Thyroid gland (tissue), 4 donors: ENCODE measurements around the gene SORCS2. TPM values are rescaled to one million over a fixed set of nuclear protein-coding genes. Genes with fewer than 3 reads are reported as not detected.

ENCODE experiments used
- DNase-seq, 2 donors: peaks; one replicate each; pipeline ENCODE4 v3.0.0-alpha.2; 2019
- H3K27ac ChIP-seq, 3 donors: fragments of 200-600 bp; sonication (generic); 1 replicate in 2 of 3; 2 replicates in 1 of 3; pipeline ENCODE4 v1.5.1; 2016 to 2019; ENCODE audit warnings: mild to moderate bottlenecking in 1 of 3, moderate library complexity in 1 of 3
- H3K27me3 ChIP-seq: fragments of 200-600 bp; sonication (generic); one replicate; pipeline ENCODE4 v1.5.1; 2019
- H3K36me3 ChIP-seq, 2 donors: fragments of 200-600 bp; sonication (generic); one replicate each; pipeline ENCODE4 v1.5.1; 2016 to 2019
- H3K4me1 ChIP-seq, 2 donors: fragments of 200-600 bp; sonication (generic); one replicate each; pipeline ENCODE4 v1.5.1; 2017 to 2019
- H3K4me3 ChIP-seq, 3 donors: fragments of 200-600 bp; sonication (generic); replicated peaks in 1 of 3; 1 replicate in 2 of 3; 2 replicates in 1 of 3; pipeline ENCODE4 v1.5.1; 2016; ENCODE audit warnings: mild to moderate bottlenecking in 1 of 3
- H3K9me3 ChIP-seq: fragments of 200-600 bp; sonication (generic); one replicate; pipeline ENCODE4 v1.5.1; 2017
- POLR2A ChIP-seq, 2 donors: fragments of 450-650 bp; IDR thresholded peaks; one replicate each; pipeline ENCODE4 v1.6.1; 2017; ENCODE audit warnings: antibody characterized with exemption in 2 of 2, mild to moderate bottlenecking in 2 of 2, moderate library complexity in 1 of 2
- WGBS, 2 donors: methylation state at CpG; one replicate each; pipeline ENCODE4 v1.1.5; 2017; 5-methylcytosine and 5-hydroxymethylcytosine counted together
- intact Hi-C: fragments of 100-400 bp; cut with DNase I; formaldehyde crosslinking; loops from one replicate; pipeline ENCODE4 v1.15.1; 2023
- total RNA-seq, 4 donors: library from RNA; depleted of rRNA; stranded (reverse); fragments of >200 nt; gene quantifications; one replicate each; pipeline ENCODE4 v1.2.3, GENCODE V29; 2016
- TF ChIP-seq, protein P1 (sequence below), 6 experiments: fragments of 200-600 bp in 3 of 6; fragments of 450-650 bp in 3 of 6; sonication (generic) in 3 of 6; IDR thresholded peaks; one replicate each; pipeline ENCODE4 v1.5.1; 2016 to 2019; ENCODE audit warnings: antibody characterized with exemption in 6 of 6, mild to moderate bottlenecking in 2 of 6, inconsistent platforms in 1 of 6, moderate library complexity in 1 of 6

SORCS2 gene
- total RNA-seq, 4 donors from 2014 or later, result 1.7 to 13.6 (median 3.6) TPM

DNA sequence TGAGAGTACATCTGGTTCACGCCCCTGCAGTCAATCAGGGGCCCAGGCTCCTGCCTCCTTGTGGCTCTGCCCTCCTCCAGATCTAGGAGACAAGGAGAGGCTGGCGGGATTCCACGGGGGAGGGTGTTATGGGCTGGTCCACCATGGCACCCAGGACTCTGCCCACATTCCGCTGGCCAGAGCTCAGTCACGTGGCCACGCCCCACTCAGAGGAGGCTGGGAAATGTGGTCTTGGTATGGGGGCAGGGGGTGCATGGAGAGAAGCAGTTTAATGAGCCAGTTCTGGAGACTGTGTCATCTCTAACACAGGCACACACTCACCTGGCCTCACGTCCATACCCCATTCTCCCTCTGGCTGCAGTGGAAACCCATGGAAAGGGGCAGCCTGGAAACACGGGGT, 273.9 kb downstream of the SORCS2 start:
- peaks cover 4 to 13% of the 10 kb centered on the region in 2 donors for H3K4me1 ChIP-seq
- H3K36me3 ChIP-seq, result no peaks in the 10 kb centered on the region
- no peaks in the 10 kb centered on the region for H3K27me3 ChIP-seq
- H3K9me3 ChIP-seq, result no peaks in the 10 kb centered on the region
- WGBS, 2 donors, result 78 to 92% methylated on average over 5 to 7 of the region's 8 CpGs
- peak in 1 of 2 donors; percentile 24 for DNase-seq
- H3K27ac ChIP-seq, result no peak overlapping the region
- intact Hi-C loops, result no loop called here
- H3K4me3 ChIP-seq, result no peak overlapping the region
- TF ChIP-seq, protein P1, sequence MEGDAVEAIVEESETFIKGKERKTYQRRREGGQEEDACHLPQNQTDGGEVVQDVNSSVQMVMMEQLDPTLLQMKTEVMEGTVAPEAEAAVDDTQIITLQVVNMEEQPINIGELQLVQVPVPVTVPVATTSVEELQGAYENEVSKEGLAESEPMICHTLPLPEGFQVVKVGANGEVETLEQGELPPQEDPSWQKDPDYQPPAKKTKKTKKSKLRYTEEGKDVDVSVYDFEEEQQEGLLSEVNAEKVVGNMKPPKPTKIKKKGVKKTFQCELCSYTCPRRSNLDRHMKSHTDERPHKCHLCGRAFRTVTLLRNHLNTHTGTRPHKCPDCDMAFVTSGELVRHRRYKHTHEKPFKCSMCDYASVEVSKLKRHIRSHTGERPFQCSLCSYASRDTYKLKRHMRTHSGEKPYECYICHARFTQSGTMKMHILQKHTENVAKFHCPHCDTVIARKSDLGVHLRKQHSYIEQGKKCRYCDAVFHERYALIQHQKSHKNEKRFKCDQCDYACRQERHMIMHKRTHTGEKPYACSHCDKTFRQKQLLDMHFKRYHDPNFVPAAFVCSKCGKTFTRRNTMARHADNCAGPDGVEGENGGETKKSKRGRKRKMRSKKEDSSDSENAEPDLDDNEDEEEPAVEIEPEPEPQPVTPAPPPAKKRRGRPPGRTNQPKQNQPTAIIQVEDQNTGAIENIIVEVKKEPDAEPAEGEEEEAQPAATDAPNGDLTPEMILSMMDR (IDR thresholded peaks at IDR 0.05), result no peak
- no peak for TF ChIP-seq POLR2A (IDR thresholded peaks at IDR 0.05)

DNA sequence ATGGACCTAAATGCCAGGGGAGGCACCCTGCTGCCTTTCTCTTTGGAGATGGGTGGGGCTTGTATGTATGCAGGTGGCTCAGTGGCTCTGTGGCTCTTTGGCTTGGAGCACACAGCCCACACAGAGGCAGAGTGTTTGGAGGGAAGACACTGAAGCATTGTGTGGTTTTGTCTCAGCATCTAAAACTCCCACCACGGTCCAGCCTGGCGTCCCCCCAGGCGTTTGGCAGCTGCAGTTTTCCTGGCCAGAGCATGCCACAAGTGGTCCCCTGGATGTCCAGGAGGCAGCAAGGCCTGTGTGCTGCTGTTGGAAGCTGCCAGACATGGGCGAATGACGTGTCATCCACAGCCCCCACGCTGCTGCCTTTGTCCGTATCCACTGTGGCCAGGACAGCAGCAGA, 274.6 kb downstream of the SORCS2 start:
- no peak overlapping the region for H3K4me3 ChIP-seq
- TF ChIP-seq POLR2A (IDR thresholded peaks at IDR 0.05), result no peak
- TF ChIP-seq, protein P1 (IDR thresholded peaks at IDR 0.05), result no peak
- no peak for DNase-seq
- H3K9me3 ChIP-seq, result no peaks in the 10 kb centered on the region
- peaks cover 4 to 13% of the 10 kb centered on the region in 2 donors for H3K4me1 ChIP-seq
- intact Hi-C loops, result no loop called here
- H3K36me3 ChIP-seq, result no peaks in the 10 kb centered on the region
- 83 to 90% methylated on average over 4 to 7 of the region's 7 CpGs for WGBS, 2 donors
- no peak overlapping the region for H3K27ac ChIP-seq
- H3K27me3 ChIP-seq, result no peaks in the 10 kb centered on the region

DNA sequence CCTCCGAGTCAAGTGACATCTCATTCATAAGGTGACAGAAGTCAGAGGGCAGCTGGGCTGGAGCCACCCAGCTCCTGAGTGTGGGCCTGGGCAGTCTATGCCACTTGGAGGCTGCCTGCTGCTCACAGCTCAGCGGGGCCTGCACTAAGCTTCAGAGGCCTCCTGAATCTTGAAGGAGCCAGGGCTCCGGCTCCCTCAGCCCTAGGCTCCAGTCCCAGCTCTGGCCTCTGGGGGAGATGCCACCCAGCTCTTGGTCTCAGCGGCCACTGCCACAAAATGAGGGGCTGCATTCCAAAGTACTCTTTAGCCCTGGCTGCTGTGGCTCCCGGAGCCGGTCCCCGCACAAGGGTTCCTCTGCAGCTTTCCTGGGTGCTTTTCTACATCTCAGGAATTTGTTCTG, 275.1 kb downstream of the SORCS2 start:
- 88 to 98% methylated on average over 5 to 6 of the region's 7 CpGs for WGBS, 2 donors
- TF ChIP-seq POLR2A (IDR thresholded peaks at IDR 0.05), result no peak
- TF ChIP-seq, protein P1 (IDR thresholded peaks at IDR 0.05), result no peak
- no peaks in the 10 kb centered on the region for H3K36me3 ChIP-seq
- no peak overlapping the region for H3K4me3 ChIP-seq
- no peaks in the 10 kb centered on the region for H3K27me3 ChIP-seq
- no peaks in the 10 kb centered on the region for H3K9me3 ChIP-seq
- DNase-seq, result no peak
- H3K4me1 ChIP-seq, result peaks cover 4 to 13% of the 10 kb centered on the region in 2 donors
- H3K27ac ChIP-seq, result no peak overlapping the region
- intact Hi-C loops, result no loop called here

DNA sequence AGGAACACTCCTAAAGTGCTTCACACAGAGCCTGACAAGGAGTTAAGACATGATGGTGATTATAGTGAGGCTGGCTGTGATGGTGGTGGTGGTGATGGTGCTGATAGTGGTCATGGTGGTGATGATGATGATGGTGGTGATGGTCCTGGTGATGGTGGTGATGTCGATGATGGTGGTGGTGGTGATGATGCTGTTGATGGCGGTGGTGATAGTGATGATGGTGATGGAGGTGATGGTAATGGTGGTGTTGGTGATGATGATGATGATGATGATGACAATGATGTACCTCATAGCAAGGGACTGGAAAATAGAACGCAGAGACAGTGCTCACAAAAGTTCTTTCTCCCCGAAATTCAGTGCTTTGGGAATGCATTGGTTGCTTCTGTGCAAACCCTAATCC, 276.7 kb downstream of the SORCS2 start:
- WGBS, 2 donors, result 92 to 94% methylated on average over 4 of the region's 4 CpGs
- Histone ChIP-seq H3K4me1 (peaks cover 4 to 13% of the 10 kb centered on the region in 2 donors), H3K4me3 (no peak overlapping the region), H3K27me3 (no peaks in the 10 kb centered on the region), H3K9me3 (no peaks in the 10 kb centered on the region), H3K36me3 (no peaks in the 10 kb centered on the region), H3K27ac (no peak overlapping the region)
- intact Hi-C loops, result no loop called here
- TF ChIP-seq POLR2A (IDR thresholded peaks at IDR 0.05), result no peak
- TF ChIP-seq, protein P1 (IDR thresholded peaks at IDR 0.05), result no peak
- DNase-seq, result no peak

DNA sequence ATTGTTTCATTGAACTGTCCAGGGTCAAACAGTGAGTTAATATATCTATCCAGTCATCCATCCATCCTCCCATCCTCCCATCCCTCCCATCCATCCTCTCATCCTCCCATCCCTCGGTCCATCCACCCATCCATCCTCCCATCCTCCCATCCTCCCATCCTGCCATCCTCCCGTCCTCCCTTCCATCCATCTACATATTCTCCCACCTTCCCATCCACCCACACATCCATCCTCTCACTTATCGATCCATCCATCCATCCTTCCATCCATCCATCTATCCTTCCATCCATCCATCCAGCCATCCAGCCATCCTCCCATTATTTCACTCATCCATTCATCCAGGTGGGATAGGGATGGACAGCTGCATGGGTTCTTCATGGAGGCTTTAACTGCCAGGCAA, 277.8 kb downstream of the SORCS2 start:
- 92 to 96% methylated on average over 3 of the region's 3 CpGs for WGBS, 2 donors
- Histone ChIP-seq H3K27me3 (no peaks in the 10 kb centered on the region), H3K4me3 (no peak overlapping the region), H3K36me3 (no peaks in the 10 kb centered on the region), H3K9me3 (no peaks in the 10 kb centered on the region), H3K27ac (no peak overlapping the region), H3K4me1 (peaks cover 4 to 13% of the 10 kb centered on the region in 2 donors)
- TF ChIP-seq, protein P1 (IDR thresholded peaks at IDR 0.05), result no peak
- no peak for TF ChIP-seq POLR2A (IDR thresholded peaks at IDR 0.05)
- no peak for DNase-seq
- intact Hi-C loops, result no loop called here
